GM23338 (cell line): ENCODE results near the gene ELL3.

Experiments
- CREB1 ChIP-seq: fragments of 250-450 bp; sonication (Bioruptor Pico); IDR thresholded peaks from 2 replicates; pipeline ENCODE4 v1.5.0; 2020; ENCODE audit warnings: low read depth, mild to moderate bottlenecking, moderate library complexity
- CTCF ChIP-seq, 2 experiments: fragments of 200-600 bp in 1 of 2; sonication (generic) in 1 of 2; conservative IDR thresholded peaks; 2 replicates each; pipeline versions ENCODE4 v1.5.1 to v1.6.1; 2016 to 2017; ENCODE audit warnings: antibody characterized with exemption in 2 of 2, low read depth in 2 of 2, mild to moderate bottlenecking in 2 of 2, moderate library complexity in 1 of 2
- EZH2phosphoT487 ChIP-seq: fragments of 200-600 bp; sonication (generic); IDR thresholded peaks from one replicate; pipeline ENCODE4 v1.8.1; 2018; ENCODE audit warnings: antibody characterized with exemption; ENCODE audit not compliant: unreplicated experiment
- JUNB ChIP-seq: IDR thresholded peaks from one replicate; pipeline ENCODE4 v1.6.1; 2016; ENCODE audit warnings: antibody characterized with exemption; ENCODE audit not compliant: unreplicated experiment
- POLR2AphosphoS5 ChIP-seq: IDR thresholded peaks from 2 replicates; pipeline ENCODE4 v1.6.1; 2016; ENCODE audit warnings: antibody characterized with exemption, low read depth
- TF ChIP-seq, protein P1 (sequence below): IDR thresholded peaks from one replicate; pipeline ENCODE4 v1.6.1; 2018; ENCODE audit warnings: antibody characterized with exemption; ENCODE audit not compliant: unreplicated experiment

GRCh38 chr15:43808435-43808950 lies 31.7 kb upstream of the ELL3 start:
- TF ChIP-seq CTCF (conservative IDR thresholded peaks at IDR 0.05; ENCODE audit: low read depth in 2 of 2) (no peak), JUNB (no peak), CREB1 (CRISPR knock-in tag) (no peak), EZH2phosphoT487 (no peak), POLR2AphosphoS5 (no peak)
- TF ChIP-seq, protein P1, sequence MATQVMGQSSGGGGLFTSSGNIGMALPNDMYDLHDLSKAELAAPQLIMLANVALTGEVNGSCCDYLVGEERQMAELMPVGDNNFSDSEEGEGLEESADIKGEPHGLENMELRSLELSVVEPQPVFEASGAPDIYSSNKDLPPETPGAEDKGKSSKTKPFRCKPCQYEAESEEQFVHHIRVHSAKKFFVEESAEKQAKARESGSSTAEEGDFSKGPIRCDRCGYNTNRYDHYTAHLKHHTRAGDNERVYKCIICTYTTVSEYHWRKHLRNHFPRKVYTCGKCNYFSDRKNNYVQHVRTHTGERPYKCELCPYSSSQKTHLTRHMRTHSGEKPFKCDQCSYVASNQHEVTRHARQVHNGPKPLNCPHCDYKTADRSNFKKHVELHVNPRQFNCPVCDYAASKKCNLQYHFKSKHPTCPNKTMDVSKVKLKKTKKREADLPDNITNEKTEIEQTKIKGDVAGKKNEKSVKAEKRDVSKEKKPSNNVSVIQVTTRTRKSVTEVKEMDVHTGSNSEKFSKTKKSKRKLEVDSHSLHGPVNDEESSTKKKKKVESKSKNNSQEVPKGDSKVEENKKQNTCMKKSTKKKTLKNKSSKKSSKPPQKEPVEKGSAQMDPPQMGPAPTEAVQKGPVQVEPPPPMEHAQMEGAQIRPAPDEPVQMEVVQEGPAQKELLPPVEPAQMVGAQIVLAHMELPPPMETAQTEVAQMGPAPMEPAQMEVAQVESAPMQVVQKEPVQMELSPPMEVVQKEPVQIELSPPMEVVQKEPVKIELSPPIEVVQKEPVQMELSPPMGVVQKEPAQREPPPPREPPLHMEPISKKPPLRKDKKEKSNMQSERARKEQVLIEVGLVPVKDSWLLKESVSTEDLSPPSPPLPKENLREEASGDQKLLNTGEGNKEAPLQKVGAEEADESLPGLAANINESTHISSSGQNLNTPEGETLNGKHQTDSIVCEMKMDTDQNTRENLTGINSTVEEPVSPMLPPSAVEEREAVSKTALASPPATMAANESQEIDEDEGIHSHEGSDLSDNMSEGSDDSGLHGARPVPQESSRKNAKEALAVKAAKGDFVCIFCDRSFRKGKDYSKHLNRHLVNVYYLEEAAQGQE, result no peak
